DOHH2 (cell line): ENCODE measurements around the gene RRBP1.

ENCODE experiments used
- EZH2phosphoT487 ChIP-seq: fragments of 200-600 bp; sonication (generic); IDR thresholded peaks from 2 replicates; pipeline ENCODE4 v1.6.1; 2017; ENCODE audit warnings: borderline replicate concordance, mild to moderate bottlenecking, antibody characterized with exemption, low read length, moderate library complexity, mixed read lengths
- TF ChIP-seq, protein P1 (sequence below): fragments of 200-600 bp; sonication (generic); IDR thresholded peaks from one replicate; pipeline ENCODE4 v1.5.1; 2014; ENCODE audit warnings: antibody characterized with exemption, mild to moderate bottlenecking, low read depth, low read length; ENCODE audit not compliant: poor library complexity, severe bottlenecking

DNA sequence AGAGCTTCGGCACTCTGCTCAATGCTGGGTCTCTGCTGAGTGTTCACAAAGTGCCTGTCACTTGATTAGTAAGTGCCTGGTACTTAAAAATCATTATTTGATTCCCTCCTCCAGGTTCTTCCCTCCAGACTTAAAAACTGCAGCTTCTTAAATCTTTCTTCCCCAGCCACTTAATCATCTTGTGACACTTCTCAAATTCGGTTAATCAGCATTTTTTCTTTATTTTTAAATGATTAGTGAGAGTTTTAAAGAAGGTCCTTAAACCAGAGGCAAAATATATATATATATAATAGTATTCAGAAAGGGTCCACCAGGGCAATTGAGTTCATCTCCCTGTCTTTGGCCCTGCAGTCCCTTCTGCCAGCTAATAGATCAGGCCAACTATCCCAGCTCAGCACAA is 9.7 kb upstream of the RRBP1 start:
- TF ChIP-seq, protein P1, sequence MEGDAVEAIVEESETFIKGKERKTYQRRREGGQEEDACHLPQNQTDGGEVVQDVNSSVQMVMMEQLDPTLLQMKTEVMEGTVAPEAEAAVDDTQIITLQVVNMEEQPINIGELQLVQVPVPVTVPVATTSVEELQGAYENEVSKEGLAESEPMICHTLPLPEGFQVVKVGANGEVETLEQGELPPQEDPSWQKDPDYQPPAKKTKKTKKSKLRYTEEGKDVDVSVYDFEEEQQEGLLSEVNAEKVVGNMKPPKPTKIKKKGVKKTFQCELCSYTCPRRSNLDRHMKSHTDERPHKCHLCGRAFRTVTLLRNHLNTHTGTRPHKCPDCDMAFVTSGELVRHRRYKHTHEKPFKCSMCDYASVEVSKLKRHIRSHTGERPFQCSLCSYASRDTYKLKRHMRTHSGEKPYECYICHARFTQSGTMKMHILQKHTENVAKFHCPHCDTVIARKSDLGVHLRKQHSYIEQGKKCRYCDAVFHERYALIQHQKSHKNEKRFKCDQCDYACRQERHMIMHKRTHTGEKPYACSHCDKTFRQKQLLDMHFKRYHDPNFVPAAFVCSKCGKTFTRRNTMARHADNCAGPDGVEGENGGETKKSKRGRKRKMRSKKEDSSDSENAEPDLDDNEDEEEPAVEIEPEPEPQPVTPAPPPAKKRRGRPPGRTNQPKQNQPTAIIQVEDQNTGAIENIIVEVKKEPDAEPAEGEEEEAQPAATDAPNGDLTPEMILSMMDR: no peak
- TF ChIP-seq EZH2phosphoT487: no peak
